Progenitor cell of endocrine pancreas (in vitro differentiated cells): ENCODE measurements around the gene FAM180B. TPM values are rescaled to one million over a fixed set of nuclear protein-coding genes. Genes with fewer than 3 reads are reported as not detected.

Experiments used
- DNase-seq: peaks from one replicate; pipeline ENCODE4 v3.0.0; 2021; ENCODE audit warnings: low spot score; ENCODE audit not compliant: unreplicated experiment
- H3K27ac Mint-ChIP-seq: 2 replicates; pipeline ENCODE4 v1.8.0; 2021; ENCODE audit warnings: mild to moderate bottlenecking, moderate library complexity, mixed read lengths
- H3K27me3 Mint-ChIP-seq: 2 replicates; pipeline ENCODE4 v1.8.0; 2021; ENCODE audit warnings: mixed read lengths
- H3K36me3 Mint-ChIP-seq: 2 replicates; pipeline ENCODE4 v1.8.0; 2022; ENCODE audit warnings: mixed read lengths; ENCODE audit not compliant: insufficient read depth
- H3K4me1 Mint-ChIP-seq: 2 replicates; pipeline ENCODE4 v1.8.0; 2021; ENCODE audit warnings: low read depth, mixed read lengths
- H3K4me3 Mint-ChIP-seq: 2 replicates; pipeline ENCODE4 v1.8.0; 2021; ENCODE audit warnings: low read depth, mild to moderate bottlenecking, moderate library complexity, mixed read lengths
- H3K9me3 Mint-ChIP-seq: 2 replicates; pipeline ENCODE4 v1.8.0; 2021; ENCODE audit warnings: low read depth, mixed read lengths
- total RNA-seq: library from RNA; stranded (reverse); gene quantifications from 2 replicates; pipeline ENCODE4 v1.2.1, GENCODE V29; 2021
- TF ChIP-seq, protein P1 (sequence below): fragments of 200-600 bp; sonication (generic); IDR thresholded peaks from one replicate; pipeline ENCODE4 v1.5.0; 2021; ENCODE audit warnings: antibody characterized with exemption, mild to moderate bottlenecking; ENCODE audit not compliant: unreplicated experiment

FAM180B gene
- total RNA-seq, 1 donor from 2014 or later: 0.26 TPM

DNA sequence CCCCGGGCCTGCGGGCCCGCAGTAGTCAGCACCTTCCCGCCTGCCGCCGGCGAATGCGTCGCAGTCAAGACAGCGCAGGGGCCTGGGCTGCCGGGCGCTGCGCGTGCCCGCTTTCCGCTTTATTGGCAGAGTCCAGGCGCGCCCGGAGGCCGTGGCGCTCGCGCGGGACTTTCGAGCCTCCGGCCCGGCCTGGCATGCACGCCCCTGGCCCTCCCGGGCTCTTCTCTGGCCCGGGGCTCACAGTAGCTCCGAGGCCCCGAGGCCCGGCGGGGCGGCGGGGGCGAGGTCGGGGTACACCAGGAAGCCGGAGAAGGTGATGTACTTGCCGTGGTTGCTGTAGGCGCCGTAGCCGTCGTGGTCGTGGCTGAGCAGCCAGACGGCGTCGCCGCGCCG is 3.1 kb downstream of the FAM180B start:
- TF ChIP-seq, protein P1, sequence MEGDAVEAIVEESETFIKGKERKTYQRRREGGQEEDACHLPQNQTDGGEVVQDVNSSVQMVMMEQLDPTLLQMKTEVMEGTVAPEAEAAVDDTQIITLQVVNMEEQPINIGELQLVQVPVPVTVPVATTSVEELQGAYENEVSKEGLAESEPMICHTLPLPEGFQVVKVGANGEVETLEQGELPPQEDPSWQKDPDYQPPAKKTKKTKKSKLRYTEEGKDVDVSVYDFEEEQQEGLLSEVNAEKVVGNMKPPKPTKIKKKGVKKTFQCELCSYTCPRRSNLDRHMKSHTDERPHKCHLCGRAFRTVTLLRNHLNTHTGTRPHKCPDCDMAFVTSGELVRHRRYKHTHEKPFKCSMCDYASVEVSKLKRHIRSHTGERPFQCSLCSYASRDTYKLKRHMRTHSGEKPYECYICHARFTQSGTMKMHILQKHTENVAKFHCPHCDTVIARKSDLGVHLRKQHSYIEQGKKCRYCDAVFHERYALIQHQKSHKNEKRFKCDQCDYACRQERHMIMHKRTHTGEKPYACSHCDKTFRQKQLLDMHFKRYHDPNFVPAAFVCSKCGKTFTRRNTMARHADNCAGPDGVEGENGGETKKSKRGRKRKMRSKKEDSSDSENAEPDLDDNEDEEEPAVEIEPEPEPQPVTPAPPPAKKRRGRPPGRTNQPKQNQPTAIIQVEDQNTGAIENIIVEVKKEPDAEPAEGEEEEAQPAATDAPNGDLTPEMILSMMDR: no peak
- Mint-ChIP-seq H3K27me3 (peaks cover 26% of the 10 kb centered on the region), H3K27ac (no peak overlapping the region), H3K36me3 (no peaks in the 10 kb centered on the region), H3K4me1 (peaks cover 8% of the 10 kb centered on the region), H3K9me3 (no peaks in the 10 kb centered on the region), H3K4me3 (no peak overlapping the region)
- no peak for DNase-seq

DNA sequence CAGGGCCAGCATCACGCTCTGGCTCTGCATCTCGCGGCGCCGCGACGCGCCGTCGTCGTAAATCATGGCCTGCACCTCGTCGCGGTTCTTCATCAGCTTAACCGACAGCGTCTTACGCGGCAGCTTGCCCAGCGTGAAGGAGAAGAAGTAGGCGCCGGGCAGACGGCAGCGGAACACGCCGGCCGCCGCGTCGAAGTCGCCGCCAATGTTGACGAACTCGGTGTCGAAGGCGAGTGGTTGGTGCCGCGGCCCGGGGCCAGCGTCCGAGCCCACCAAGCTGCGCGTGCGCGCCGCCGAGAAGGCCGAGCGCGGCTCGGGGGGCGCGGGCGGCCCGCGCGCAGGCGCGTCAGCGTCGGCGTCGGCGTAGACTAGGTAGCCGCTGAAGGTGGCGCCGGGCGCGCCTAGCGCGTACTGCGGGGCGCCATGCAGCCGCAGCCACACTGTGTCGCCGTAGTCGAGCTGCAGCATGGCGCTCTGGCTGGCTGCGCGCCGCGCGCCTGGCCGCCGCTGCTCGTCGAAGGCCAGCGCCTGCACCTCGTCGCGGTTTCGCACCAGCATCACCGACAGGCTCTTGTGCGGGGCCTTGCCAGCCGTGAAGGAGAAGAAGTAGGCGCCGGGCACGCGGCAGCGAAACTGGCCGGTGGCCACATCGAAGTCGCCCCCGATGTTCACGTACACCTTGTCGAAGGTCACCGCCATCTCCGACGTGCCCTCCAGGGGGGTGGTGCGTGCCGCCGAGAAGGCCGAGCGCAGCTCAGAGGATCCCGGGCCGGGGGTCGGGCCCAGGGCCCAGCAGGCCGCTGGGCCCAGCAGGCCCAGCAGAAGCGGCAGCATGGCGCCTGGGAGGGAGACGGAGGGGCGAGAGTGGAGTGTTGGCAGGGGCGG is 3.7 kb downstream of the FAM180B start:
- Mint-ChIP-seq H3K27ac (no peak overlapping the region), H3K27me3 (peaks cover 32% of the 10 kb centered on the region), H3K4me3 (no peak overlapping the region), H3K4me1 (peaks cover 8% of the 10 kb centered on the region), H3K36me3 (no peaks in the 10 kb centered on the region), H3K9me3 (no peaks in the 10 kb centered on the region)
- DNase-seq: no peak
- TF ChIP-seq, protein P1: no peak

DNA sequence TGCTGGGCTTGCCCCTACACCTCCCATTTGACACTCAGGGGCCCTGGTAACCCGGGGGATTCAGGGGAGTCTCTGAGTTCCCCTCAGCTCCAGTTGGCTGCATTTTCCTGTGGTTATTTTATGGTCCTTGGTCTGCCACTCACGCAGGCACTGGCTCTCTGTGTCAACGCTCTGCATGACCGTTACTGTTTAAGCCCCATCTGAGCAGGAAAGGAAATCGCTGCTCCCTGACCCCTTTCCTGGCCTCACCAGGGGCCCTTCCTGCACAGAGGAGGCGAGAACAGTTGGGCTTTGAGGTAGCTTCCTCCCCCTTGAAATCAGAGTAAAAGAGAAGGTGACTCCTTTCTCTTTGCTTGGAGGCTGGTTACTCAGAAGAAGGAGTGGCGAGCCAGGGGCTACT is 5.3 kb downstream of the FAM180B start:
- H3K36me3 Mint-ChIP-seq: no peaks in the 10 kb centered on the region
- peaks cover 8% of the 10 kb centered on the region for H3K4me1 Mint-ChIP-seq
- TF ChIP-seq, protein P1: no peak
- peaks cover 40% of the 10 kb centered on the region for H3K27me3 Mint-ChIP-seq
- no peaks in the 10 kb centered on the region for H3K9me3 Mint-ChIP-seq
- H3K27ac Mint-ChIP-seq: no peak overlapping the region
- DNase-seq: no peak
- no peak overlapping the region for H3K4me3 Mint-ChIP-seq

DNA sequence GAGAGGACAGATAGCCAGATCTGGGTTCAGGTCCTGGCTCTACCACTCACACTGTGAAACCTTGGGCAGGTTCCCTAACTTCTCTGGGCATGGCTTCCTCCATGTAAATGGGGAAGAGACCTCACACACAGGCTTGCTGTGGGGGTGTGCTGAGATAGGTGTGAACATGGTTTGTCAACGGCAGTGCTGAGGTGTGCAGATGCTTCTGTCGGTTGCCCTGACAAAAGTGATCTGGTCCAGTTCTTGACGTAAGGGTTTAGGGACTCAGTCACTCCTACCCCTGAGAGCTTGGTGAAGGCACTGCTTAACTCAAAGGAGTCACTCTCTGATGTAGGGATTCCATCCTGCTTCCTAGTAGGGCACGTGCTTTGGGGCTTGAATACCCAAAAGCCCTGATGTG is 5.8 kb downstream of the FAM180B start:
- peaks cover 40% of the 10 kb centered on the region for H3K27me3 Mint-ChIP-seq
- H3K4me1 Mint-ChIP-seq: peaks cover 8% of the 10 kb centered on the region
- DNase-seq: no peak
- H3K36me3 Mint-ChIP-seq: no peaks in the 10 kb centered on the region
- H3K4me3 Mint-ChIP-seq: no peak overlapping the region
- H3K9me3 Mint-ChIP-seq: no peaks in the 10 kb centered on the region
- H3K27ac Mint-ChIP-seq: no peak overlapping the region
- TF ChIP-seq, protein P1: no peak

DNA sequence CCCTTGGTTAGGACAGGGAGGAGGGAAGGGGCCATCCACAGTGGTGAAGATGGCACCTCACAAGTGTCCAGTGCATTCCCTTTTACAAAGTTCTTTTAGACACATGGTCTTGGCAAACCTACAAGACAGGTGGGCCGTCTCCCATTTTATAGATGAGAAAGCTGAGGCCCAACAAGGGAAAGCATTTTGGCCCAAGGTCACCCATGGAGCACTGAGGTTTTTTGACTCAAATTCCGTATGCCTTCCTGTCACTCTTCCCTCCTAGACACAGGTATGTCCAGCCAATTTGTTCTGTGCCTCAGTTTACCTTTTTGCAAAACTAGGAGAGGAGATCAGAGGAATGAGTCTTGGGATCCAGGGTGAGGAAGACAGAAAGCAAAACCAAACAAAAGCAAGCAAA is 6.5 kb downstream of the FAM180B start:
- Mint-ChIP-seq H3K36me3 (no peaks in the 10 kb centered on the region), H3K9me3 (no peaks in the 10 kb centered on the region), H3K27ac (no peak overlapping the region), H3K4me3 (peak overlapping the region; percentile 66), H3K4me1 (peaks cover 8% of the 10 kb centered on the region), H3K27me3 (peaks cover 40% of the 10 kb centered on the region)
- TF ChIP-seq, protein P1: no peak
- DNase-seq: no peak
